ENCODE measurements around the gene DTX3L. TPM values are rescaled to one million over a fixed set of nuclear protein-coding genes. Genes with fewer than 3 reads are reported as not detected.

DTX3L gene
- total and polyA plus RNA-seq, 9 of the 15 experiments (the other 6 are each of a cell fraction or from before 2014, with no cell fraction given): 2.3 to 6.5 (median 3.0) TPM

- CTCF ChIA-PET (ENCODE audit: low intra/inter-chr PET ratio): no interaction called here
- Histone ChIP-seq H3K27me3 (ENCODE audit: control insufficient read depth in 2 of 2, insufficient read depth in 2 of 2, low read length in 2 of 2) (peaks cover 9 to 24% of the 10 kb centered on the region in 2 experiments; a peak in 3 of 5 replicates), H3K79me2 (ENCODE audit: control insufficient read depth, insufficient read depth, low read length) (no peaks in the 10 kb centered on the region), H3K4me1 (replicated peaks in 1 of 2; ENCODE audit: control insufficient read depth in 2 of 2, insufficient read depth in 2 of 2, low read length in 2 of 2) (no peaks in the 10 kb centered on the region), H3K4me2 (ENCODE audit: insufficient read depth, low read length) (no peak overlapping the region), H2AFZ (ENCODE audit: low read depth, low read length) (no peak overlapping the region), H3K4me3 (no peak overlapping the region), H3K36me3 (ENCODE audit: control insufficient read depth, insufficient read depth, low read length) (no peaks in the 10 kb centered on the region), H4K20me1 (replicated peaks; ENCODE audit: control insufficient read depth, insufficient read depth, low read length) (no peaks in the 10 kb centered on the region), H3K9me1 (ENCODE audit: control insufficient read depth, insufficient read depth, low read length) (no peaks in the 10 kb centered on the region), H3K27ac (ENCODE audit: extremely low read depth, low read depth, low read length) (no peak overlapping the region), H3K9ac (ENCODE audit: insufficient read depth in 1 of 2, low read depth in 2 of 2, low read length in 2 of 2) (no peak overlapping the region), H3K9me3 (replicated peaks; ENCODE audit: control insufficient read depth, insufficient read depth, low read depth, low read length) (no peaks in the 10 kb centered on the region)
- ATAC-seq (no peak), DNase-seq (ENCODE audit: extremely low read depth in 1 of 4, low spot score in 3 of 4) (no peak), FAIRE-seq (no peak)
- in situ Hi-C loops (cut with MboI) (no loop called here), intact Hi-C loops (cut with micrococcal nuclease) (no loop called here)
- BruUV-seq (replicated peaks): no TSS peak
- POLR2A ChIA-PET: interaction anchor here (0.6 kb wide), 1 partner anchor 1021 kb away, joined by 3 read pairs; no protein-coding TSS in a partner anchor
- WGBS (ENCODE audit: insufficient coverage, low coverage, missing lambda C conversion rate): 0% methylated on average over 3 of the region's 4 CpGs
- TF ChIP-seq CTCF (IDR thresholded peaks at IDR 0.05 in 2 of 3, conservative IDR thresholded peaks at IDR 0.05 in 1 of 3; ENCODE audit: insufficient read depth in 2 of 3, low read depth in 1 of 3, low read length in 3 of 3) (no peak), ZBTB33 (CRISPR knock-in tag; IDR thresholded peaks at IDR 0.05) (no peak), PREB (CRISPR knock-in tag; IDR thresholded peaks at IDR 0.05) (no peak), TSC22D4 (tag; IDR thresholded peaks at IDR 0.05) (no peak)
Measured at GRCh38 chr3:122620399-122620798, 56.3 kb downstream of the DTX3L start.

Measured in K562 (cell line).